Stimulated activated CD8-positive, alpha-beta memory T cell treated with anti-CD3 and anti-CD28 coated beads, Interleukin-7, amount 100 ng/mL, for 24 hours (primary cell): ENCODE data around the gene PALD1.

ENCODE experiments used
- DNase-seq: peaks from one replicate; pipeline ENCODE4 v3.0.0-alpha.2; 2020; ENCODE audit warnings: low read depth

The PALD1 gene

GRCh38 chr10:70535451-70535850 lies 56.9 kb downstream of the PALD1 start:
- DNase-seq = no peak

GRCh38 chr10:70536196-70536861 lies 57.8 kb downstream of the PALD1 start:
- DNase-seq = no peak

- no peak for DNase-seq
Observed at GRCh38 chr10:70537398-70538194, 59.0 kb downstream of the PALD1 start.

GRCh38 chr10:70538195-70538520 lies 59.6 kb downstream of the PALD1 start:
- no peak for DNase-seq

- DNase-seq = no peak
Observed at GRCh38 chr10:70538731-70539338, 60.3 kb downstream of the PALD1 start.

- DNase-seq = no peak
Observed at GRCh38 chr10:70539471-70539870, 60.9 kb downstream of the PALD1 start.

GRCh38 chr10:70540089-70540788 lies 61.7 kb downstream of the PALD1 start:
- DNase-seq = no peak

- no peak for DNase-seq
Observed at GRCh38 chr10:70540789-70541360, 62.3 kb downstream of the PALD1 start.

GRCh38 chr10:70541736-70542564 lies 63.4 kb downstream of the PALD1 start:
- no peak for DNase-seq

- DNase-seq = no peak
Observed at GRCh38 chr10:70542565-70542938, 64.0 kb downstream of the PALD1 start.

- DNase-seq = no peak
Observed at GRCh38 chr10:70543911-70544310, 65.3 kb downstream of the PALD1 start.

GRCh38 chr10:70544431-70545340 lies 66.1 kb downstream of the PALD1 start:
- no peak for DNase-seq

GRCh38 chr10:70546584-70546983 lies 68.0 kb downstream of the PALD1 start:
- DNase-seq = no peak

GRCh38 chr10:70549351-70549961 lies 70.9 kb downstream of the PALD1 start:
- no peak for DNase-seq

GRCh38 chr10:70549962-70550458 lies 71.4 kb downstream of the PALD1 start:
- DNase-seq = peak; percentile 55

GRCh38 chr10:70550459-70550858 lies 71.9 kb downstream of the PALD1 start:
- DNase-seq = no peak

- DNase-seq = no peak
Observed at GRCh38 chr10:70551466-70551865, 72.9 kb downstream of the PALD1 start.

GRCh38 chr10:70551971-70552422 lies 73.4 kb downstream of the PALD1 start:
- no peak for DNase-seq

GRCh38 chr10:70552586-70552985 lies 74.0 kb downstream of the PALD1 start:
- DNase-seq = no peak

GRCh38 chr10:70555371-70555770 lies 76.8 kb downstream of the PALD1 start:
- DNase-seq = no peak
